ENCODE measurements around the gene CABLES2. TPM values are rescaled to one million over a fixed set of nuclear protein-coding genes. Genes with fewer than 3 reads are reported as not detected.

CABLES2 gene
- total and polyA plus RNA-seq, 9 of the 15 experiments (the other 6 are each of a cell fraction or from before 2014, with no cell fraction given), result 0.46 to 4.2 (median 1.6) TPM

GRCh38 chr20:62361799-62362589 lies 45.1 kb downstream of the CABLES2 start (continued):
- TF ChIP-seq ZNF408 (CRISPR knock-in tag; IDR thresholded peaks at IDR 0.05; ENCODE audit: low read depth) (no peak), ZNF12 (CRISPR knock-in tag; IDR thresholded peaks at IDR 0.05) (no peak), ZNF512 (tag; IDR thresholded peaks at IDR 0.05) (no peak), ZNF140 (CRISPR knock-in tag; IDR thresholded peaks at IDR 0.05) (no peak), NFIX (CRISPR knock-in tag; IDR thresholded peaks at IDR 0.05; ENCODE audit: low read depth) (no peak), HLTF (IDR thresholded peaks at IDR 0.05) (no peak), RBFOX2 (IDR thresholded peaks at IDR 0.05; ENCODE audit: low read depth, low read length) (0 out of 2 replicates have a peak, but pooled peaks have one; percentile 10), TRIM28 (IDR thresholded peaks at IDR 0.05) (no peak)
- TF ChIP-seq, protein P1, sequence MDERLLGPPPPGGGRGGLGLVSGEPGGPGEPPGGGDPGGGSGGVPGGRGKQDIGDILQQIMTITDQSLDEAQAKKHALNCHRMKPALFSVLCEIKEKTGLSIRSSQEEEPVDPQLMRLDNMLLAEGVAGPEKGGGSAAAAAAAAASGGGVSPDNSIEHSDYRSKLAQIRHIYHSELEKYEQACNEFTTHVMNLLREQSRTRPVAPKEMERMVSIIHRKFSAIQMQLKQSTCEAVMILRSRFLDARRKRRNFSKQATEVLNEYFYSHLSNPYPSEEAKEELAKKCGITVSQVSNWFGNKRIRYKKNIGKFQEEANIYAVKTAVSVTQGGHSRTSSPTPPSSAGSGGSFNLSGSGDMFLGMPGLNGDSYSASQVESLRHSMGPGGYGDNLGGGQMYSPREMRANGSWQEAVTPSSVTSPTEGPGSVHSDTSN (CRISPR knock-in tag; IDR thresholded peaks at IDR 0.05; ENCODE audit: low read depth), result no peak
- TF ChIP-seq, protein P1 (tag; conservative IDR thresholded peaks at IDR 0.05; ENCODE audit: low read depth), result no peak
- TF ChIP-seq, protein P2, sequence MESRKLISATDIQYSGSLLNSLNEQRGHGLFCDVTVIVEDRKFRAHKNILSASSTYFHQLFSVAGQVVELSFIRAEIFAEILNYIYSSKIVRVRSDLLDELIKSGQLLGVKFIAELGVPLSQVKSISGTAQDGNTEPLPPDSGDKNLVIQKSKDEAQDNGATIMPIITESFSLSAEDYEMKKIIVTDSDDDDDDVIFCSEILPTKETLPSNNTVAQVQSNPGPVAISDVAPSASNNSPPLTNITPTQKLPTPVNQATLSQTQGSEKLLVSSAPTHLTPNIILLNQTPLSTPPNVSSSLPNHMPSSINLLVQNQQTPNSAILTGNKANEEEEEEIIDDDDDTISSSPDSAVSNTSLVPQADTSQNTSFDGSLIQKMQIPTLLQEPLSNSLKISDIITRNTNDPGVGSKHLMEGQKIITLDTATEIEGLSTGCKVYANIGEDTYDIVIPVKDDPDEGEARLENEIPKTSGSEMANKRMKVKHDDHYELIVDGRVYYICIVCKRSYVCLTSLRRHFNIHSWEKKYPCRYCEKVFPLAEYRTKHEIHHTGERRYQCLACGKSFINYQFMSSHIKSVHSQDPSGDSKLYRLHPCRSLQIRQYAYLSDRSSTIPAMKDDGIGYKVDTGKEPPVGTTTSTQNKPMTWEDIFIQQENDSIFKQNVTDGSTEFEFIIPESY (CRISPR knock-in tag; IDR thresholded peaks at IDR 0.05), result peak; percentile 48; the same call in 1 of the 2 replicates

Measured in K562 (cell line).